K562 (cell line): ENCODE measurements around the gene ZFAND3. TPM values are rescaled to one million over a fixed set of nuclear protein-coding genes. Genes with fewer than 3 reads are reported as not detected.
A peak's percentile ranks its signal among the peaks of the same experiment; 100 is the strongest.

ENCODE experiments used
- ARID1B ChIP-seq: fragments of 450-650 bp; IDR thresholded peaks from 2 replicates; pipeline ENCODE4 v1.6.1; 2016; ENCODE audit warnings: antibody characterized with exemption, mild to moderate bottlenecking, inconsistent platforms
- BACH1 ChIP-seq: fragments of 200-800 bp; sonication (Bioruptor generic); IDR thresholded peaks from 2 replicates; pipeline ENCODE4 v1.6.1; 2016; ENCODE audit warnings: missing genetic modification characterization, missing compliant biosample characterization
- BRD4 ChIP-seq: fragments of 200-600 bp; sonication (generic); IDR thresholded peaks from 2 replicates; pipeline ENCODE4 v1.6.1; 2017; ENCODE audit warnings: inconsistent platforms
- HDAC8 ChIP-seq: fragments of 450-650 bp; IDR thresholded peaks from 2 replicates; pipeline ENCODE4 v1.6.1; 2016; ENCODE audit warnings: mild to moderate bottlenecking, missing genetic modification characterization, moderate library complexity, missing compliant biosample characterization
- NCOA6 ChIP-seq: fragments of 450-650 bp; IDR thresholded peaks from 2 replicates; pipeline ENCODE4 v1.6.1; 2017; ENCODE audit warnings: mild to moderate bottlenecking
- PATZ1 ChIP-seq: fragments of 250-450 bp; sonication (Bioruptor Pico); IDR thresholded peaks from 2 replicates; pipeline ENCODE4 v1.5.0; 2020; ENCODE audit warnings: mild to moderate bottlenecking, borderline replicate concordance
- RNF2 ChIP-seq: sonication (generic); IDR thresholded peaks from 2 replicates; pipeline ENCODE4 v1.6.1; 2016
- RREB1 ChIP-seq: fragments of 250-450 bp; sonication (Bioruptor Pico); IDR thresholded peaks from 2 replicates; pipeline ENCODE4 v1.4.0; 2020
- SMAD1 ChIP-seq: fragments of 150-350 bp; IDR thresholded peaks from 2 replicates; pipeline ENCODE4 v1.6.1; 2014; ENCODE audit warnings: low read length, low read depth; ENCODE audit not compliant: partially characterized antibody
- SMARCB1 ChIP-seq: IDR thresholded peaks from 2 replicates; pipeline ENCODE4 v1.6.1; 2011; ENCODE audit warnings: improper control_type of control experiment, low read depth; ENCODE audit not compliant: insufficient read length
- ZBTB26 ChIP-seq: fragments of 450-650 bp; formaldehyde crosslinking; IDR thresholded peaks from 2 replicates; pipeline ENCODE4 v1.4.0; 2022; ENCODE audit warnings: missing genetic modification characterization
- ZNF561 ChIP-seq: fragments of 450-650 bp; formaldehyde crosslinking; conservative IDR thresholded peaks from 2 replicates; pipeline ENCODE4 v1.4.0; 2020; ENCODE audit warnings: mild to moderate bottlenecking, moderate library complexity
- polyA plus RNA-seq, 8 experiments: library from polyadenylated mRNA; depleted of rRNA in 4 of 8; stranded (reverse) in 5 of 8; unstranded in 3 of 8; fragments of >200 nt; fragmentation: Nextera tagmentation in 2 of 8; fragmentation: Illumina TruSeq in 1 of 8; extraction: Ambion mirVana in 2 of 8; extraction: Trizol in 1 of 8; gene quantifications; 2 replicates each; pipeline versions ENCODE4 v1.2.1 to v1.2.3, GENCODE V29; 2011 to 2014; ENCODE audit warnings: inconsistent platforms in 1 of 8, missing spikeins in 1 of 8
- total RNA-seq, 7 experiments: library from RNA; depleted of rRNA in 6 of 7; stranded (reverse); fragments of >200 nt in 6 of 7; fragmentation: Illumina TruSeq in 2 of 7; extraction: Trizol in 2 of 7; gene quantifications; 2 replicates each; pipeline versions ENCODE4 v1.2.1 to v1.2.3, GENCODE V29; 2011 to 2021; ENCODE audit warnings: low replicate concordance in 1 of 7

The ZFAND3 gene
- total and polyA plus RNA-seq, 9 of the 15 experiments (the other 6 are each of a cell fraction or from before 2014, with no cell fraction given), result 0.81 to 26.6 (median 11.8) TPM

- peak; percentile 33 for TF ChIP-seq SMARCB1
- 0 out of 2 replicates have a peak, but pooled peaks have one; percentile 37 for TF ChIP-seq RREB1 (CRISPR knock-in tag)
- peak; percentile 57; the same call in 1 of the 2 replicates for TF ChIP-seq ARID1B
- TF ChIP-seq NCOA6, result no peak
- TF ChIP-seq ZBTB26, result peak; percentile 37; the same call in 1 of the 2 replicates
- TF ChIP-seq BRD4, result peak; percentile 73
- no peak for TF ChIP-seq HDAC8
- 0 out of 2 replicates have a peak, but pooled peaks have one; percentile 62 for TF ChIP-seq BACH1 (tag)
- no peak; the same call in 1 of the 2 replicates for TF ChIP-seq RNF2
- TF ChIP-seq SMAD1, result peak; percentile 81
- TF ChIP-seq ZNF561 (CRISPR knock-in tag), result no peak
- no peak; the same call in 1 of the 2 replicates for TF ChIP-seq PATZ1 (CRISPR knock-in tag)
Observed at GRCh38 chr6:37818536-37819176, 871 bp upstream of the ZFAND3 start (continued).
